Sigmoid colon (tissue), 7 donors: ENCODE measurements around the gene ABLIM2. TPM values are rescaled to one million over a fixed set of nuclear protein-coding genes. Genes with fewer than 3 reads are reported as not detected.

Experiments used
- DNase-seq: peaks from one replicate; pipeline ENCODE4 v3.0.0-alpha.2; 2019
- H3K27ac ChIP-seq, 4 donors: fragments of 200-600 bp; sonication (generic); one replicate each; pipeline ENCODE4 v1.5.1; 2016 to 2019; ENCODE audit warnings: mild to moderate bottlenecking in 1 of 4
- H3K27me3 ChIP-seq, 3 donors: fragments of 200-600 bp; sonication (generic); one replicate each; pipeline ENCODE4 v1.5.1; 2019; ENCODE audit warnings: mild to moderate bottlenecking in 1 of 3
- H3K36me3 ChIP-seq, 4 donors: fragments of 200-600 bp; sonication (generic); one replicate each; pipeline ENCODE4 v1.5.1; 2016 to 2019
- H3K4me1 ChIP-seq, 4 donors: fragments of 200-600 bp; sonication (generic); one replicate each; pipeline ENCODE4 v1.5.1; 2017 to 2019
- H3K4me3 ChIP-seq, 4 donors: fragments of 200-600 bp; sonication (generic); one replicate each; pipeline ENCODE4 v1.5.1; 2017 to 2019; ENCODE audit warnings: mild to moderate bottlenecking in 2 of 4, moderate library complexity in 1 of 4
- H3K9me3 ChIP-seq, 4 donors: fragments of 200-600 bp in 3 of 4; sonication (generic) in 3 of 4; one replicate each; pipeline versions ENCODE4 v1.5.1 to v1.6.1; 2013 to 2019
- EP300 ChIP-seq, 4 donors: sonication (generic); formaldehyde crosslinking; IDR thresholded peaks; one replicate each; pipeline ENCODE4 v1.6.1; 2017; ENCODE audit warnings: antibody characterized with exemption in 4 of 4
- POLR2A ChIP-seq, 2 donors: fragments of 450-650 bp; IDR thresholded peaks; one replicate each; pipeline ENCODE4 v1.6.1; 2016; ENCODE audit warnings: antibody characterized with exemption in 2 of 2, mild to moderate bottlenecking in 2 of 2, moderate library complexity in 2 of 2
- POLR2AphosphoS5 ChIP-seq, 4 donors: sonication (generic); formaldehyde crosslinking; IDR thresholded peaks; one replicate each; pipeline ENCODE4 v1.6.1; 2017; ENCODE audit warnings: antibody characterized with exemption in 4 of 4
- WGBS, 2 donors: extraction: QIAGEN DNeasy Blood & Tissue Kit; methylation state at CpG; one replicate each; pipeline ENCODE4 v1.1.7; 2013; 5-methylcytosine and 5-hydroxymethylcytosine counted together
- intact Hi-C: fragments of 100-400 bp; cut with DNase I; formaldehyde crosslinking; loops from one replicate; pipeline ENCODE4 v1.15.1; 2023
- polyA plus RNA-seq, 3 donors: library from polyadenylated mRNA; stranded (reverse); fragments of 200-250 nt; gene quantifications; one replicate each; pipeline ENCODE4 v1.2.3, GENCODE V29; 2013
- total RNA-seq, 4 donors: library from RNA; depleted of rRNA; stranded (reverse); fragments of >200 nt; gene quantifications; one replicate each; pipeline ENCODE4 v1.1.0, GENCODE V29; 2016
- TF ChIP-seq, protein P1 (sequence below), 4 experiments: fragments of 450-650 bp in 3 of 4; fragments of 200-600 bp in 1 of 4; IDR thresholded peaks; one replicate each; pipeline ENCODE4 v1.5.1; 2016 to 2019; ENCODE audit warnings: antibody characterized with exemption in 4 of 4, mild to moderate bottlenecking in 3 of 4, moderate library complexity in 2 of 4
- donor health status: healthy with polysubstance abuse.
- donor health status: Bipolar disorder and iron deficiency.
- donor health status: healthy.

The ABLIM2 gene
- total and polyA plus RNA-seq, 7 donors: 3.1 to 15.0 (median 7.4) TPM

DNA sequence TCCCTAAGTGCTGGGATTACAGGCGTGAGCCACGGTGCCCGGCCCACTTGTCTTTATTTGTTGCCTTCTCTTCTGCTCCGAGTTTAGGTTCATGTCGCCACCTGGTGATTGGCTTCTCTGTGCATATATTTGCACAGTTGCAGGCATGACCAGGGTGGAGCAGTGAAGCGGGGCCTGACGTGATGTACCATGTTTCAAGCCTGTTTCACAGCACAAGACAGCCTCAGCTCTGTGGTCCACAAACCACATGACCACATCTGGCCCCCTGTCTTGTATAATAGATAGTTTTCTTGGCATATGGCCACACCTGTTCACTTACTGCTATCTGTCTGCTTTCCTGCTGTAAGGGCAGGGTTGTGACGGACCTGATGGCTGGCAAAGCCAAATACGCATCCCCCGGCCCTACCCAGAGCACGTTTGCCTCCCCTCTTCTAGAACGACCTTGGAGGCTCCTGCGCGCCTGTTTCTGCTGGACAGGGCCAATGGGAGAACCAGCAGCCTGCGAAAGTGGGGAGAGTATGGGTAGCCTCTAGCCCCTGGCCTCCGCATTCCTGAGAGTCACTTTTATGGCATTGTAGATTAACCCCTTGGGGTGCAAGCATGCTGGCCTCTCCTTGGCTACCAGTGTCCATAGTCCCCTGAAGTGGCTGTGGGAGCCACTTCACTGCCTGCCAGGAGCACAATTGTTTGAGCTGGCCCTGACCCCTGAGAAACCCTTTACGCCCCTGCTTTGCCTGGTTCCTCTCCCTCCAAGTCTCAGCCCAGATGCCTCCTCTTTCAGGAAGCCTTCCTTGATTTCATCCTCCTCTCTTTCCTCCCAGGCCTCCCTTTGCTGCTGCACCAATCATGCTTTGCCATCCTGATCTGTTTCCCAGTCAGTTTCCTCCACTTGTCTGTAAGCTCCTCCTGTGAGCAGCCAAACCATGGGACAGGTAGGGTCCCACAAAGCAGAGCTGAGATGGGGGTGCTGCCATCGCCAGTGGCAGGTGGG is 34.4 kb upstream of the ABLIM2 start:
- no peak overlapping the region for H3K4me3 ChIP-seq
- H3K4me1 ChIP-seq: peaks cover 0 to 5% (median 0%) of the 10 kb centered on the region in 4 donors
- TF ChIP-seq, protein P1, sequence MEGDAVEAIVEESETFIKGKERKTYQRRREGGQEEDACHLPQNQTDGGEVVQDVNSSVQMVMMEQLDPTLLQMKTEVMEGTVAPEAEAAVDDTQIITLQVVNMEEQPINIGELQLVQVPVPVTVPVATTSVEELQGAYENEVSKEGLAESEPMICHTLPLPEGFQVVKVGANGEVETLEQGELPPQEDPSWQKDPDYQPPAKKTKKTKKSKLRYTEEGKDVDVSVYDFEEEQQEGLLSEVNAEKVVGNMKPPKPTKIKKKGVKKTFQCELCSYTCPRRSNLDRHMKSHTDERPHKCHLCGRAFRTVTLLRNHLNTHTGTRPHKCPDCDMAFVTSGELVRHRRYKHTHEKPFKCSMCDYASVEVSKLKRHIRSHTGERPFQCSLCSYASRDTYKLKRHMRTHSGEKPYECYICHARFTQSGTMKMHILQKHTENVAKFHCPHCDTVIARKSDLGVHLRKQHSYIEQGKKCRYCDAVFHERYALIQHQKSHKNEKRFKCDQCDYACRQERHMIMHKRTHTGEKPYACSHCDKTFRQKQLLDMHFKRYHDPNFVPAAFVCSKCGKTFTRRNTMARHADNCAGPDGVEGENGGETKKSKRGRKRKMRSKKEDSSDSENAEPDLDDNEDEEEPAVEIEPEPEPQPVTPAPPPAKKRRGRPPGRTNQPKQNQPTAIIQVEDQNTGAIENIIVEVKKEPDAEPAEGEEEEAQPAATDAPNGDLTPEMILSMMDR (IDR thresholded peaks at IDR 0.05): peak in 1 of 4 experiments; percentile 17
- TF ChIP-seq POLR2A (IDR thresholded peaks at IDR 0.05) (no peak), EP300 (IDR thresholded peaks at IDR 0.05) (no peak), POLR2AphosphoS5 (IDR thresholded peaks at IDR 0.05) (no peak)
- intact Hi-C loops: no loop called here
- H3K36me3 ChIP-seq: no peaks in the 10 kb centered on the region
- H3K27me3 ChIP-seq: no peaks in the 10 kb centered on the region
- no peak for DNase-seq
- H3K27ac ChIP-seq: peak overlapping the region in 2 of 4 donors; percentile 69 to 79
- WGBS, 2 donors: 29 to 46% methylated on average over 18 of the region's 18 CpGs
- H3K9me3 ChIP-seq: no peaks in the 10 kb centered on the region

DNA sequence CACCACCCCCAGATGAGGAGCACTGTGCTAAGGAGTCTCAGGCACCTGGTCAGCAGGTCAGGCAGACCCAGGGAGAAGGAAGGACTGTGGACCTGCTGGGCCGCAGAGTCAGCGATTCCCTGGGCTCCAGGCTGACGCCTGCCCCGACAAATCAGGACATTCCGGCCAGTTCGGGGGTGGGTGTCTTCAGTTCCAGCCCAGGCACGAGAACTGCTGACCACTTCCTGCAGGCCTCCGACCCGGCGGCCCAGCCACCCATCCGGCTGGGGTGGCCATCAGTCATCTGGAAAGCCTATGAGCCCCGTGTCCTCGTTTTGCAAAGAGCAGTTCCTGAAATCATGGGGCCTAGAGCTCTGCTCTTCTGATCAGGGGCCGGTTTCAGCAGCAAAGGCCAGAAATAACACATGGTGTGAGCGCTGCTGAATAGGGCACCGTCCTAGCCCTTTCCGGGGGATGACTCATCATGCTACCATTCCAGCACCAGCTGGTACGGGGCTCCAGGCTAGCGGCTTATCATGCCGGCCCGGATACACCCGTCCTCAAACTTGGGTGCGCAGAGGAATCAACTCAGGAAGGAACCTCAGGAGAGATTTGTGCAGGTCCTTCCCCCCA is 32.6 kb upstream of the ABLIM2 start:
- no peaks in the 10 kb centered on the region for H3K36me3 ChIP-seq
- no peaks in the 10 kb centered on the region for H3K27me3 ChIP-seq
- H3K4me1 ChIP-seq: peaks cover 0 to 5% (median 0%) of the 10 kb centered on the region in 4 donors
- H3K27ac ChIP-seq: peak overlapping the region; percentile 56 to 79 (median 63)
- no peak overlapping the region for H3K4me3 ChIP-seq
- TF ChIP-seq, protein P1 (IDR thresholded peaks at IDR 0.05): no peak
- TF ChIP-seq POLR2AphosphoS5 (IDR thresholded peaks at IDR 0.05) (peak in 3 of 4 donors; percentile 22 to 64 (median 56)), EP300 (IDR thresholded peaks at IDR 0.05) (peak in 2 of 4 donors; percentile 3 to 29), POLR2A (IDR thresholded peaks at IDR 0.05) (no peak)
- no peaks in the 10 kb centered on the region for H3K9me3 ChIP-seq
- intact Hi-C loops: no loop called here
- peak; percentile 86 for DNase-seq
- WGBS, 2 donors: 57 to 71% methylated on average over 23 of the region's 23 CpGs

DNA sequence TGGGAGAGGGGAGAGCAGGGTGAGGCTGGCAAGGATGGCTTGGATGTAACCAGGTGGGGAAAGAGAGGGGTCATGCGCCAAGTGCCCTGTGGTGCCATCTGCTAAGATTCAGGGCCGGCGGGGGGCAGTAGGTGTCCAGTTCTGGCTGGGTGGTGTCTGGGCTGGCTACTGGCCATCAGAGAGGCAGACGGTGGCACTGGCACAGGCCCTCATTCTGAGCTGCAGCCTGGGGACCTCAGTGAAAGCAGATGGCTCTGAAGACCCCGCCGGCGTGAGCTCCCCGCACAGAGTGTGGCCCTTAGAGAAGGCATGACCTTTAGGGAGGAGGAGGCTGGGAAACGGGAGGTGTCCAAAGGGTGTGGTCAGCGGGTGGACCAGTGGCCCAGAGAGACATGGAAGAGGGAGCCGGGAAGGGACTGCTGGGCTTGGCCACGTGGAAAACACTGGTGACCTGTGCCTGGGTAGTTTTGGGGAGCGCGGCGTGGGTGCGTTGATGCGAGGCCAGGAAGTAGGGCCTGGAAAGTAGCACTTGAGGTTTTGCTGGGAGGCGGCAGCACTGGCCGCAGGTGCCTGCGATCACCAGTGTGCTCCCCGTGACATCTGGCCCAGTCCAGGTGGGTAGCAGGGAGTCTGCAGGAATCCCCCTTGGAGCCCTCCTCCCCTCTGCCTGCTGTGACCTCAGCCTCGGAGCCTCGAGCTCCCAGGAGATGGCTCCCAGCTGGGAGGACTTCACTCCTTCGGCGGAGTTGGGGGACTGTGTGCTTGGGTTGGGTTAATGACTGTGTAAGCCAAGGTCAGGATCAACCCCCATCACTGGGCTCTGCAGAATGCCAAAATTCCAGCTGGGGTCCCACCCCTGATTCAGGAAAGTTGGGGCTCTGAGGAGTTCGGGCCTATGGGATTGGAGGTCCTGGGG is 31.2 kb upstream of the ABLIM2 start:
- WGBS, 2 donors: 83 to 86% methylated on average over 26 of the region's 26 CpGs
- no peak overlapping the region for H3K4me3 ChIP-seq
- H3K36me3 ChIP-seq: no peaks in the 10 kb centered on the region
- DNase-seq: no peak
- no peak for TF ChIP-seq EP300 (IDR thresholded peaks at IDR 0.05)
- TF ChIP-seq, protein P1 (IDR thresholded peaks at IDR 0.05): no peak
- no peak for TF ChIP-seq POLR2AphosphoS5 (IDR thresholded peaks at IDR 0.05)
- TF ChIP-seq POLR2A (IDR thresholded peaks at IDR 0.05): no peak
- peak overlapping the region; percentile 56 to 79 (median 63) for H3K27ac ChIP-seq
- intact Hi-C loops: no loop called here
- H3K9me3 ChIP-seq: no peaks in the 10 kb centered on the region
- peaks cover 0 to 5% (median 0%) of the 10 kb centered on the region in 3 donors for H3K27me3 ChIP-seq
- H3K4me1 ChIP-seq: peaks cover 0 to 5% (median 0%) of the 10 kb centered on the region in 4 donors

DNA sequence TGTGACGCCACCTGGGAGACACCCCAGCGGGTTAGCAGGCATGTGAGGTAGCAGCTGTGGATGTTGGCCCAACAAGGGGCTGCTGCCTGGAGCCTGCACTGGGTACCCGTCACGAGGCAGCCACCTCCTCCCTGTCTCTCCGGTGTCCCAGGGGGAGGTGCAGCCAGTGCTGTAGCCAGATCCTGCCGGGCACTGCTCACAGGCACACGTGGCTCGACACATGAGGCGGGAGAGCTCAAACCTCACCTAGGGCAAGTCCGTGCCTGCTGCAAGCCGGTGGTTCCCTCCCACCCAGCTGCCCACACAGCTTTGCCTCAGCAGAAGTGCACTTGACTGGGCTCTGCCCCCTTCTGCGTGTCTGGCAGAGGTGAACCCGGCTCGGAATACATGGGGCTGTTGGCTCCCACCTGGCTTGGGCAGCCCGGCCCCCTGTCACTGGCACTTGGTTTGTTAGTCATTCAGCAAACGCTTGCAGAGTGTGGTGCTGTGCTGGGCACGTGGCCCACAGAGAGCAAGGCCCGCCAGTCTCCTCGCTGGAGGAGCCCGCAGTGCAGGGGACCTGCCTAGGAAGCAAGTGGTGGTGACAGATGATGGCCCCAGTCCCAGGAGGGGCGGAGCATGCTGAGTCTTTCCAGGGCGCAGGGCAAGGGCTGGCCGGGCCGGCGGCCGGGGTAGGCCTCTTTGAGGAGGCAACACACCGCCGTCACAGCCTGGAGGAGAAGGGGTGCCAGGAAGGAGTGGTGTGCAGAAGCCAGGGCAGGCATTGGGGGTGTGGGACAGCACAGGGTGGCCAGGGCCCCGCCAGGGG is 30.3 kb upstream of the ABLIM2 start:
- H3K27ac ChIP-seq: no peak overlapping the region
- peaks cover 0 to 5% (median 0%) of the 10 kb centered on the region in 3 donors for H3K27me3 ChIP-seq
- no peak for TF ChIP-seq POLR2AphosphoS5 (IDR thresholded peaks at IDR 0.05)
- TF ChIP-seq POLR2A (IDR thresholded peaks at IDR 0.05): no peak
- TF ChIP-seq EP300 (IDR thresholded peaks at IDR 0.05): no peak
- TF ChIP-seq, protein P1 (IDR thresholded peaks at IDR 0.05): no peak
- no peaks in the 10 kb centered on the region for H3K36me3 ChIP-seq
- peaks cover 0 to 5% (median 0%) of the 10 kb centered on the region in 4 donors for H3K4me1 ChIP-seq
- H3K9me3 ChIP-seq: no peaks in the 10 kb centered on the region
- WGBS, 2 donors: 39 to 78% methylated on average over 29 of the region's 29 CpGs
- no peak overlapping the region for H3K4me3 ChIP-seq
- intact Hi-C loops: no loop called here
- no peak for DNase-seq
